HG02840 (cell line): Measurements from ENCODE around the gene PEX11B.

Source experiments
- ATAC-seq: cut with Tn5 transposase; IDR thresholded peaks from one replicate; pipeline ENCODE4 v1.9.1; 2021; ENCODE audit warnings: mild to moderate bottlenecking, moderate library complexity, moderate number of reproducible peaks; ENCODE audit not compliant: unreplicated experiment, low FRiP score

Gene PEX11B

DNA sequence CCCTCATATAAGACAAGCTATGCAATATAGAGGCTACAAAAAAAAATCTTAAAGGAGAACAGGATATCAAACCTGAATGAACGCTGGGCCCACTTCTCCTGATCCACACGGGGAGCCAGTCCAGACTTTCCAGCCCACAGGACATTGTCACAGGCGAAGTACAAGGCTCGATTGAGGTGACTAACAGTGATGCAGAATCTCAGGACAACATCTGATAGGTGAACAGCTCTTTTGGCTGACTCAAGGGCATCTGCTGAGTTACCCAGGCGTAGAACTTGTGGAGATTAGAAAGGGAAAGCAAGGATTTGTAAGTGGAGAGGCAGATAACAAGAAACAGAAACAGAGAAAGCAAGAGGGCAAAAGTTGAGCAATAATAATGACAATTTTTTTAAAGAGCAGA, 1.8 kb downstream of the PEX11B start:
- no peak for ATAC-seq

DNA sequence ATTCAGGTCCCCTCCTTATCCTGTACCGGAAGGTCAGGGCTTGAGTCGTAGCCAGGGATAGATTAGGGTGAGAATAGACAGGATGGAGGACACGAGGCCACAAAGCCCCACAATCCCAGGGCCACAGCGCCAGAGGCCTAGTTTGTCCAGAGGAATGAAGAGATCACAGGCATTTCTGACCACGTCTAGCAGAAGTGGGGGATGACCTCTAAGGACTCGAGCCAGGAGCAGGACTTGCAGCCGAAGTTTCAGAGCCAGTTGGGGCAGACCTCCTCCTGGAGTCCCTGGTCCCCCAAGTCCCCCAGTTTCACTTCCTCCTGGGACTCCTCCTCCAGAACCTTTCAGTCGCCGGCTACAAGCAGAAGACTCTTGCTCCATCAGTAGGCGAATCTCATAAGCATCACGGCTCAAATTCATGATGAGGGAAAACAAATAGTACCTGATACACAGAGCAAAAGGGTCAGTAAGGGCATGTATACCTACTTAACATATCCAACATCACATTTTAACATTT, 6.3 kb downstream of the PEX11B start:
- no peak for ATAC-seq

DNA sequence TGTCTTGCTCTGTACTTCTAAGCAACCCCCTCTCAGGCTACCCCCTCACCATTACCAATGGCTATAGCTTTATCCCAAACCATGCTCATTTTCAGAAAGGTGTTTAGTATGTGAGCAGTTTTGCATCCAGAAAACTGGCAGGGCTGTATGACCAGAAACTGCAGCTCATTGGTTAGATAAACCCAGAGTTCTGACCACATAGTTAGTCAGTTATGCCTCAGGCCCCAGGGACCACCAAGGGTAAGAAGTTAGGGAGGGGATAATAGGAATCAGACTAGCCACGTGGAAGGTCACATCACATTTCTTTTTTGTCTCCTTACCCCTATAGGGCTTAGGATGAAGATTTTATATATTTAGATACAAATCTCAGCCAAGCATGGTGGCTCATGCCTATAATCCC, 9.9 kb downstream of the PEX11B start:
- ATAC-seq, result no peak

DNA sequence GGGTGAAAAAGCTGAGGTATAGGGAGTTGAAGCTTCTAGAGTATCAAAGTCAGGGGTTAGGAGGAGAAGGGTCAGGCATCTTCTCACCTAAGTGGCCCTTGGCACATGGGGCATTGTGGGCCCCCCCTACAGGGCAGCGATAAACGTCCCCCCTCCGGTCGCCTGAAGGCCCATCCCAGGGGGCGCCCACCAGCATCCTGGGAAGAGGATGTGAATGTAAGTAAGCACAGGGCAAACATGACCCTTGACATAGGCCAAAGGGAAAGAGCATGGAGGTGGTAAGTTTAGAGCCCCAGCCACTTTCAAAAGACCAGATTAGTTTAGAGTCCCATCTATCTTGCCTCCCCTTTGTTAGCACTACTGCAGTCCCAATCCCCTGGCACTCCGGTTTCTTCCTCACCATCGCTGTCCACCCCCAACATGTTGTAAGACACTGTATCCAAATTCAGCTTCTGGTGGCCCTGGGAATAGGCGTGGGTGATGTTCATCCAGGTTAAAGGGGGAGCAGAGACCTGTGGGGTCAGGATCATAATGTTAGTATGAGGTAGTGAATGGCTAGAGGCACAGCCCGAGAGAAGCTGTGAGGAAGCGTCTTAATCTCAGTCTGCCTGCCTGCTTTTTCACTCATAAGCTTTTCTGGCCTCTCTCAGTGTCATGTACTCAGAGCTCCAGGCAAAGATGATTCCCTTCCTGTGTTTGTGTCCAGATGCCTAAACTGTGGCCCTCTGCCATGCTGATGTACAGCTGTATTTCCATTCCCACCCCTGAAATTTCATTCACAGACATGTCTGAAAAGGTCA, 11.4 kb downstream of the PEX11B start:
- no peak for ATAC-seq

DNA sequence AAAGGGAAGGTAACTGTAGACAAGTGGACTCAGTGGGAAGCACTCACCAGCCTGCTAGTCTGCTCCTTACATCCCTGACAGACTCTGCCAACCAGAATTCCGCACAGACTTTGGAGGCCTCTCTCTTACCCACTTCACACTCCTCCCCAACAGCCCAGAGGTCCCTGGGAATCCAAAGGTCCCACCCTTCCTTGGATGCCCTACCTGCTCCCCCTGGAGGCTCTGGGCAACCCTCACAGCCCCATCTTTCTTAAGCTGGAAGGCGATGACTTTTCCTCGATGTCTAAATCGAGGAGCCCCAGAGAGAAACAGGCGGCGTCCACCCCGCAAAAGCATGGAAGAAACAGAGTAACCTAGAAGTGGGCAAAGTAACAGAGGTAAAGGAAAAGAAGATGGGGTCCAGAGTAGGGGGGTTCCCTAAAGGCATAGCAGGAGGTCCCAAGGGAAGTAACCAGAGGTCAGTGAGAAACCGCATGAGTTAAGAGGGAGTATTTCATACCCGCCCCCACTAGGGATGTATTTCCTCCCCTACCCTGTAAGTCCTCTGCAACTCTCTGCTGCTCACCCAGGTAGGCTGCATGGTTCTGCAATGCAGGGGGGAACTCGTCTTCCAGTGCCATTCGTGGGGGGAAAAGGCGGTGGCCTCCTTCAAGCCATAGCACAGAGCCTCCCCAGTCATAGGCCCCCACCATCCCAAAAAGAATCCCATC, 17.1 kb downstream of the PEX11B start:
- no peak for ATAC-seq

DNA sequence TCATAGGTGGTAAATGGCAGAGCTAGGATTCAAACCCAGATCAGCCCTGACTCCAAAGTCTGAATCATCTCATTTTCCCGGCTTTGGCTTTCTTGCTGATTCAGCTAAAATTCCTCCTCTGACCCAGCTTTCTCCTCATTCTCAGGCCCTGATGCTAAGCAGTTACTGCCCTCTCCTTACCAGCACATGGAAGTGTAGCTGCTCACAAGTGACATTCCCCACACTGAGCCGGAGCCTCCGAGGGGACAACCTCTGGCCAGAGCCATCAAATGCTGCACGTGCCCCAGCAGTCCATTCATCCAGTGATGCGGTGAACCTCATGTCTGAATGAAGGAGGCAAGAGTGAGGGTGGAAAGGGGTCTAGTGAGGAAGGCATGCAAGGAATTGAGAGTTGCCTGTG, 19.8 kb downstream of the PEX11B start:
- ATAC-seq, result no peak

DNA sequence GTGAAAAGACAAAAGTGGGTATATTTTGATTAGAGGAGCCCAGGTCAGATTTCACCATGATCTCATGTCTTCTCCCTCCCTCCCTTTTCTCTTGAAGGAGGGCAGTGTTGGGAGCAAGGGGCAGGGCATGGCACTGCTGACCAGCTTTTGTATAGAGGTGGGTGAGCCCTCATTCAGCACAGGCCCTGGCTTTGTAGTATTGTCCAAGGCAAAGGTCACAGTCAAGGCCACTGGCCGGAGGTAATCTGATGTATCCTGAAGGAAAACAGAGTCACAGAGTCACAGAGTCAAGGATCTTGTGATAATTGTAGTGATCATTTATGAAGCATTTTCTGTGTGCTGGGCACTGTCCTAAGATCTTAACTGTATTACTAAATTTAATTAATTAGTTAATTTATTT, 20.5 kb downstream of the PEX11B start:
- no peak for ATAC-seq

DNA sequence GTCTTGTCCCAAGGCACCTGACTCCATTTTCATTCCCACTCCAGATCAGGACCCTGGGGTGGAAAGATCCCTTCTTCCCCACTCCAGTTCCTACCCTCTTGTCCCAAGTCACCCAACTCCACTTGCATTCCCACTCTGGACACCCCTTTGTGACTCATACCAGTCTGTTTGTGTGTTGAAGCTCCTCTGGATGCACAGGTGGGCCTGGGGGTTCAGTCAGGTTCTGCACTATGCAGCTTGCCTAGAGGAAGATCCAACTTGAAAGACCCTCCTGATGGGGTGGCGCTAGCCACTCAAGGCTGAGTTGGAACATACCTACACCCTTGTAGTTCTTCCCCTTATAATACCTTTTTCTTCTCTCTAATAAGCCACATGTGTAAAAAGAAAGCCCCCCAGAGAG, 23.0 kb downstream of the PEX11B start:
- ATAC-seq, result no peak

DNA sequence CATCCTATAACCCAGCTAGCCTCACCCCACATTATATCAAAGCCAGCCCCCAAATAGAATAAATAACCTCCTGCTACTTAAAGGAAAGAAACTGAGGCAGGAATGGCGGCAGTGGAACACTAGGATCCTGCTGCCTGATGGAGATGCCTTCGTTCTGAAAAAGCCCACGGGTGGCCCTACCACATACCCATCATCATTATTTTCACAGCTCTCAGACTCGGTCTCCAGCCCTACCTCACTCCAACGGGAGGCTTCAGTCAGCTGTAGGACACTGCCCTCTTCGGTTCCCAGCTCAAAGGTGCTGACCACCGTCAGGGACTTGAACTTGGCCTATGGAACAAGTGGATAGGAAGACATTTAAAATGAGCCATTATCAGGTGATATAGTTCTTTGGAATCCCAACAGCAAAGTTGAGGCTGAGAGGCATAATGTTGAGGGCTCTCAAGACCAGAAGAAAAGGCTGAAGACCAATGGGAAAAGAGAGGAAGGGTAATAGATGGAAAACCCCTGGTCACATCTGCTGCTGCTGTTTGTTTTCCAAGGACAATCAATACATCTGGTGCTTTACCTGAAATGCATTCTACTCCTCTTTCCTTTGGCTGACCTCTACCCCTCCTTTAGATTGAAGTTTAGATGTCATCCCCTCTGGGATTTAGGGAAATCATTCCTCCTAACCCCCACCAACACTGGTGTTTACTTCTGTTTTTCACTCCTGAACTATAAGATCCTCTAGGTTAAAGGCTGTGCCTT, 25.0 kb downstream of the PEX11B start:
- no peak for ATAC-seq

DNA sequence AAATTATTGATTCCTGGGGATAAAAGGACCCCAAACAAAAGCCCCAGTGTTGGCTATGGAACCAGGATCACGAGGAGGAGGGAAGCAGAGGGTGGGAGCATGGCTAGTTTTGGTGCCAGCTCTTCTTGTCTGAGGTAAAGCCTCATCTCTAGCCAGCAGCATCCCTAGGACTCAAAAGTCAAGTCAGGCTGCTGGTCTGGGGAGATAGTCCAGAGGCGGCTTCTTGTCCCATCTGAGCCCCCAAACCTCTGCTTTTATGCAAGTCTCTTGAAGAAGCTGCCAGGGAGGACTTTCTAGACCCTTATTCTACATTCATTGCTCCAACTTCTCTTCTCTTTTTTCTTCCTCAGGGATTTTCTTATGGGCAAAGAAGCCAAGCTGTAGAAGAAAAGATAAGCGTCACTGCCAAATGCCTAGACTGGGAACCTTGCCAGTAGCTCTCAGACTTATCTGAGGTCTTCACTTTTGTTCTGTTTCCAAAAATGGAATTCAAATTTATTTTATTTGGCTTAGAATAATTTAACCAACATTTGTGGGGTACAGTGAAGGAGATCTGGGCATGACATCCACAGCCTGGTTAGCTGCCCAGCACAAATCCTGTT, 25.9 kb downstream of the PEX11B start:
- ATAC-seq, result no peak

DNA sequence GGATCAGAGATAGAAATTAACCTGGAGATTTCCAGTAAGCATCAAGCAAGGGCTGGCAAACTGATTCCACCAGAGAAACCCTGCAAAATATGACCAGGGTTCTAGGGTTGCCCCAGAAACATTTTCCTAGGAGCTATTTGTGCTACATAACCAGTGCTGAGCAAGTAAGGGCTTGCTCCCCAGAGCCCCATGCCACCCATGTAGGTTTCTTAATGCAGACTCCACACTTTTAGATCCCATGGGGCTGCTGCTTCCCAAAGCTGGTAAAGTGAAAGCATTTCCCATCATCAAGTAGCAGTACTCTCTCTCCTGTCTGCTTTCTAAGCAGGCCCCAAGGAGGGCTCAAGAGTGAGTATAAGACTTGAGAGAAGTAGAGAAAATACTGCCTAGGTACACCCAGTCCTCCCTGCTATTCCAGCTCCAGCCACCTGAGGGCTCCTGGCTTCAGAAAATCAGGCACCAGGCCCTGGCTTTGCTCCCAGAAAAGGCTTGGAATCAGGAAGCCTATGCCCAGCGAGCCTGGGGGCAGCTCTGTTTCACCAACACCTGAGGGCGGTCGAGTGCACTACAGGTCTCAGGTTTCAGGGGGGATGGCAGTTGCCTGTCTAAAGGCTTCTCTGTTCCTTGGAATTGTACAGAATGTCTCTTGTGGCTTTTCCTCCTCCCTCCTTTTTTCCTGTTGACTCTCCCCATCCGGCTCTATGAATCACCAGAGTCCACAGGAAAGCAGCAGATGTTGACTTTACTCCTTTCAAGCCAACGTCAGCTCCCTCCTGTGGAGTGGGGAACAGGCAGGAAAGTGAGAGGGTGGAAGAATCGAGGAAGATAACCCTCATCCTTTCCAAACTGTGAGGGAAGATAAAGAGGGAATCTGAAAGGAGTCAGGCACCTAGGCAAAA, 26.7 kb downstream of the PEX11B start:
- no peak for ATAC-seq

DNA sequence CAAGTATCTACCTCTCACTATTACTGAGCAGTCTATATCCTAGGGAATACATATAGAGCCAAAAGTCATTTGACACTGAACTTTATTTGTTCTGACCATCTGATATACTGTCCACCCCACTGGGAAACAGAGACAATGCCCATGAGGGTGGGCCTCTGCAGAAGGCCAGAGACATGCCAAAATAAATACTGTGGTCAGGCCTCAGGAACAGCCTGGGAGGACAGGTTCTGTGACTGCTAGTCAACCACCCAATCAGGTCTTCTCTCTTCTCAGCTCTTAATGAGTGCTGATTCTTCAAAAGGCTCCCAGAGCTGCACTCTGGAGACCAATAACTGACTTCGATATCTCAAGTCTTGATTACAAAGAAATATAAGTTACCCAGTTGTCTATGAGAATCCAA, 27.4 kb downstream of the PEX11B start:
- no peak for ATAC-seq

DNA sequence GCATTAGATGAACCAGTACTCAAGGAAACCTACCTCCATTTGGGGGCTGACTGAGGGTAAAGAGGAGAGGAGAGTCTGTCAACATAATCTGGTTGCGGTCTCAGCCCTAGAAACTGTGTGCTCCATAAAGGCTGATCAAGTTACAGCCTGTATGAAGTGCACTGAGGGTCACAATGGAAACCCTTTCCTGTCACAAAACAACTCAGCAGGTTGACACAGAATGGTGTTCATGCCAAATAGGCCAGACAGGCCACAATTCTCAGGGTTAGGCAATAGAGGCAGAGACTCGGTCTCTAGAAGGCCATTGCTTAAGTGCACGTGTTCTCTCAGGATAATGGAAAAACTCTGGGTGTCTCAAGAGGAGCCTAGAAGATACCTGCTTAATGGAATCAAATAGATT, 28.8 kb downstream of the PEX11B start:
- no peak for ATAC-seq

DNA sequence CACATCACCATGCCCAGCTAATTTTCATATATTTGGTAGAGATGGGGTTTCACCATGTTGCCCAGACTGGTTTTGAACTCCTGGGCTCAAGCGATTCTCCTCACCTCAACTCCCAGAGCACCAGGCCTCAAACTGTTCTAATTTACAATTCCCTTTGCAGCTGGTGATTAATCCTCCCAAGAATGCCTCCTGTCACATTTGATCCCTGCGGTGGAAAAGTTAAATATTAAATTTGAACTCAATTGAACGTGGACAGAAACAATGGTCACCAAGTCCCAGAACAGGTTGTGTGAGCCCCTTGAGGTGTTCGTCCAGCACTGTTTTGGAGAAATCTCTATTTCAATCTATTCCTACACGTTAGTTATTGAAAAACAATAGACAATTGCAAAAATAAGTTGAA, 30.9 kb downstream of the PEX11B start:
- no peak for ATAC-seq

DNA sequence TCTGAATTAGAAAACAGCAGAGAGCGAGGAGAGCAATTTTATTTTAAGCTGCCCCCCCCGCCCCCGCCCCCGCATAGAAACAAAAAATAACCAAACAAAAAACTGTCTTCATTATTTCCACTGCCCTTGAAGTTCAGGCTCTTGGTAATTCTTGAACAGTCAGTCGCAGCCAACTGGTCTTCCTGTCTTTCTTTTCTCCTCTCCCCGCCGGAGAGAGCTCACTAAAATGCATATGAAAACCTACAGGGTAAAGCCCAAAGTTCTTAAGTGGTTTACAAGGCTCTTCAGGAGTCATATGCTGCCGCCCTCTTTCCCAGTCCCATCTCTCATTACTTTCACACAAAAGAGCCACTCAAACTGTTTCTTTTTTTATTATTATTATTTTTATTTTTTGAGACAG, 31.7 kb downstream of the PEX11B start:
- no peak for ATAC-seq

DNA sequence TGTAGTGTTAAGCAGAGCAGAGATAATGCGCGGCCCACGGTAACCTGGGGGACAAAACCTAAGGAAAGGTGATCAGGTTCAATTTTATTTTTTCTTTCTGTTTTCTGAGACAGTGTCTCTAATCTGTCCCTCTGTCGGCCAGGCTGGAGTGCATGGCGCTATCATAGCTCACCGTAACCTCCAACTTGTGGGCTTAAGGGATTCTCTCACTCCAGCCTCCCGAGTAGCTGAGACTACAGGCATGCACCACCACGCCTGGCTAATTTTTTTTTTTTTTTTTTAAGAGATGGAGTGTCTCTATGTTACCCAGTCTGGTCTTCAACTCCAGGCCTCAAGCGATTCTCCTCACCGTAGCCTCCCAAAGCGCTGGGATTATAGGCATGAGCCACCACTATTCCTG, 32.1 kb downstream of the PEX11B start:
- no peak for ATAC-seq

DNA sequence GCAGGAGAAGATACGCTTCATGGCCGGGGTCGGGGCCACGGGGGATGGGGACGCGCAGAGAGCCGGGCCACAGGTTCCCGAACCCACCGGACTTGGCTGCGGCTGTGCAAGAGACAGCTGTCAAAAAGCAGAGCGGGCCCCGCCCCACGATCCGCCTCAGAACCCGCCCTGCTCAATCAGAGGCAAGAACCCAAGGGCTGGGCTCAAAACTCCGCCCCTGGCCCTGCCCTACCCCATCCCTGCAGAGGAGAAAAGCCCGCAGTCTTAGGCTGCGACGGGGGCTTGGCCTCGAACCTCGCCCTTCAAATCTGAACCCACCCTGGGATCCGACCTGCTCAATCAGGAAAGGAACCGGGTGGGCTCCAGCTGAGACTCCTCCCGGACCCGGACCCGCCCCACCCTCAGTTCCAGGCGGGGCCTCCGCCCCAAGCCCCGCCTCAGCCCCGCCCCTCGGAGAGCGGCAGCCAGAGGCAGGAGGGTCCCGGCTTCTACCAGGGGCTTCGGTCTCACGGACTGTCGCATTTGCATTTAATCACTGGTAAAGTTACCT, 32.7 kb downstream of the PEX11B start, which contains the start of gene ANKRD35:
TSS of gene ANKRD35 (minus strand) at position 129 of the 550 bp plus-strand sequence. CDS start at position 21, 108 bp downstream.
- ATAC-seq, result peak; percentile 97

DNA sequence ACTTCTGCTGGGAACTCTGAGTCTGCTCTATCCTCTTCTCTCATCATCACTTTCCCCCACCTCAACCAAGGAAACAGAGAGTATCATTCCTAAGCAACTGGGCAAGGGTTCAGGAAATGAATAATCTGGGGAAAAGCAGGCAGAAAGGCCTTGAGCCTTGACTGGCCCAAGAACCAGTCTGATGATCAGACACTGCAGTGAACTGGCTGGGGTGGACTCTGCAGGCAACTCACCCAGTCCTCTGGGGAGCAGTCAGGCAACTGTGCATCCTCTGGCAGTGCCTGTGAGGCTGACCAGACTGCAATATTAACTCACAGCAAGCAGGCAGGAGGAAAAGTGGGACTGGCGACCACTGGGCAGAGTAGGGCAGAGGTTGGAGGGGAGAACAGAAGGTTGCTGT, 33.8 kb downstream of the PEX11B start:
- no peak for ATAC-seq

DNA sequence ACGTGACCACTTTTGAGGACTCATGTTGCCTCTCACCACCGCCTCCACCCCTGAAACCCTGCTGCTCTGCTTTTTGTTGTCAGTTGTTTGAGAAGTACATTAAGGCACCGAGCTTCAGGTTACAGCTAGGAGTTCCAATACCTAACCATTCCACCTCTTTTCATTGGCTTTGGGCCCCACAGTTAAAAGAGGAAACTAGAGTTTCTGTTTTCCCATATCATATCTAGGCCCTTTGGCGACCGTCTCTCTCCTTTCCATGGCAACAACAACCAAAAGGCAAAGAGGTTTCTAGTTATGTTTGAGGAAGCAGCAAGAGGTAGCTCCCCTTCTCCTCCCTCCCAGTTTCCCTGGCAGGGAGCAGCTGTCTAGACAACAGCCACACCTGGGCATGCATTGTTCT, 38.7 kb downstream of the PEX11B start:
- ATAC-seq, result no peak
